ENCODE results near the gene SNX27. TPM values are rescaled to one million over a fixed set of nuclear protein-coding genes. Genes with fewer than 3 reads are reported as not detected.
A peak's percentile ranks its signal among the peaks of the same experiment; 100 is the strongest.

The SNX27 gene
- total and polyA plus RNA-seq, 10 of the 15 experiments (the other 5 are each of a cell fraction or from before 2014, with no cell fraction given): 3.8 to 21.8 (median 12.5) TPM

- TF ChIP-seq ZBTB11 (CRISPR knock-in tag; IDR thresholded peaks at IDR 0.05) (no peak), RELB (IDR thresholded peaks at IDR 0.05; ENCODE audit: low read depth) (no peak), ESRRA (IDR thresholded peaks at IDR 0.05; ENCODE audit: low read length) (no peak), SMAD1 (IDR thresholded peaks at IDR 0.05; ENCODE audit: low read depth, partially characterized antibody) (no peak), LARP7 (IDR thresholded peaks at IDR 0.05) (peak; percentile 97), BMI1 (IDR thresholded peaks at IDR 0.05; ENCODE audit: borderline replicate concordance) (no peak), SP1 (IDR thresholded peaks at IDR 0.05; ENCODE audit: low read depth, low read length) (peak; percentile 25), STAT1 (conservative IDR thresholded peaks at IDR 0.05) (peak; percentile 98), YY1 (IDR thresholded peaks at IDR 0.05; ENCODE audit: low read depth, low read length) (peak; percentile 93), PML (IDR thresholded peaks at IDR 0.05; ENCODE audit: low read length) (no peak), BRCA1 (IDR thresholded peaks at IDR 0.05; ENCODE audit: low read depth, low read length) (no peak), MEF2B (IDR thresholded peaks at IDR 0.05; ENCODE audit: partially characterized antibody, poor library complexity, severe bottlenecking) (no peak), KDM1A (IDR thresholded peaks at IDR 0.05; ENCODE audit: borderline replicate concordance) (no peak), IRF3 (IDR thresholded peaks at IDR 0.05) (peak; percentile 36; the same call in 1 of the 2 replicates), PBX3 (IDR thresholded peaks at IDR 0.05; ENCODE audit: insufficient replicate concordance, low read depth, low read length) (no peak), RB1 (IDR thresholded peaks at IDR 0.05; ENCODE audit: borderline replicate concordance) (peak; percentile 83; the same call in 1 of the 2 replicates), PKNOX1 (IDR thresholded peaks at IDR 0.05) (no peak), NR2C1 (IDR thresholded peaks at IDR 0.05) (peak; percentile 92), HDAC6 (IDR thresholded peaks at IDR 0.05; ENCODE audit: unreplicated experiment) (no peak), IKZF2 (IDR thresholded peaks at IDR 0.05) (no peak), RAD51 (IDR thresholded peaks at IDR 0.05) (no peak), SRF (IDR thresholded peaks at IDR 0.05; ENCODE audit: low read depth in 2 of 2, low read length in 2 of 2) (no peak), MTA2 (IDR thresholded peaks at IDR 0.05; ENCODE audit: low read depth) (no peak), ATF7 (IDR thresholded peaks at IDR 0.05; ENCODE audit: low read depth) (no peak)
Observed at GRCh38 chr1:151611832-151612500, at the start of gene SNX27 (continued).
